ENCODE measurements around the gene CHCHD4.

- TF ChIP-seq POLR2A (IDR thresholded peaks at IDR 0.05) = no peak
- TF ChIP-seq, protein P1, sequence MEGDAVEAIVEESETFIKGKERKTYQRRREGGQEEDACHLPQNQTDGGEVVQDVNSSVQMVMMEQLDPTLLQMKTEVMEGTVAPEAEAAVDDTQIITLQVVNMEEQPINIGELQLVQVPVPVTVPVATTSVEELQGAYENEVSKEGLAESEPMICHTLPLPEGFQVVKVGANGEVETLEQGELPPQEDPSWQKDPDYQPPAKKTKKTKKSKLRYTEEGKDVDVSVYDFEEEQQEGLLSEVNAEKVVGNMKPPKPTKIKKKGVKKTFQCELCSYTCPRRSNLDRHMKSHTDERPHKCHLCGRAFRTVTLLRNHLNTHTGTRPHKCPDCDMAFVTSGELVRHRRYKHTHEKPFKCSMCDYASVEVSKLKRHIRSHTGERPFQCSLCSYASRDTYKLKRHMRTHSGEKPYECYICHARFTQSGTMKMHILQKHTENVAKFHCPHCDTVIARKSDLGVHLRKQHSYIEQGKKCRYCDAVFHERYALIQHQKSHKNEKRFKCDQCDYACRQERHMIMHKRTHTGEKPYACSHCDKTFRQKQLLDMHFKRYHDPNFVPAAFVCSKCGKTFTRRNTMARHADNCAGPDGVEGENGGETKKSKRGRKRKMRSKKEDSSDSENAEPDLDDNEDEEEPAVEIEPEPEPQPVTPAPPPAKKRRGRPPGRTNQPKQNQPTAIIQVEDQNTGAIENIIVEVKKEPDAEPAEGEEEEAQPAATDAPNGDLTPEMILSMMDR (IDR thresholded peaks at IDR 0.05 in 8 of 11, conservative IDR thresholded peaks at IDR 0.05 in 3 of 11) = no peak
- no peak for TF ChIP-seq POLR2AphosphoS5 (IDR thresholded peaks at IDR 0.05)
Measured at GRCh38 chr3:14157951-14158350, 33.3 kb upstream of the CHCHD4 start.

Data from spleen (tissue), 7 donors.